ENCODE measurements around the gene TPPP2.

GRCh38 chr14:20998139-20998538 is 31.9 kb upstream of the TPPP2 start:
- TF ChIP-seq CTCF (conservative IDR thresholded peaks at IDR 0.05; ENCODE audit: low read length) (no peak), EZH2phosphoT487 (IDR thresholded peaks at IDR 0.05; ENCODE audit: borderline replicate concordance) (no peak)
